Activated CD8-positive, alpha-beta memory T cell treated with anti-CD3 and anti-CD28 coated beads, Interleukin-2, amount 50 U/mL, for 4 hours (primary cell): ENCODE results near the gene PCDHGA5.
"Not testable (repeated sequence)": the region's sequence is repeated elsewhere in the genome, so short reads cannot be mapped to it uniquely, and the experiment has no call there.

Experiments
- DNase-seq: peaks from one replicate; pipeline ENCODE4 v3.0.0-alpha.2; 2020

PCDHGA5 gene

DNA sequence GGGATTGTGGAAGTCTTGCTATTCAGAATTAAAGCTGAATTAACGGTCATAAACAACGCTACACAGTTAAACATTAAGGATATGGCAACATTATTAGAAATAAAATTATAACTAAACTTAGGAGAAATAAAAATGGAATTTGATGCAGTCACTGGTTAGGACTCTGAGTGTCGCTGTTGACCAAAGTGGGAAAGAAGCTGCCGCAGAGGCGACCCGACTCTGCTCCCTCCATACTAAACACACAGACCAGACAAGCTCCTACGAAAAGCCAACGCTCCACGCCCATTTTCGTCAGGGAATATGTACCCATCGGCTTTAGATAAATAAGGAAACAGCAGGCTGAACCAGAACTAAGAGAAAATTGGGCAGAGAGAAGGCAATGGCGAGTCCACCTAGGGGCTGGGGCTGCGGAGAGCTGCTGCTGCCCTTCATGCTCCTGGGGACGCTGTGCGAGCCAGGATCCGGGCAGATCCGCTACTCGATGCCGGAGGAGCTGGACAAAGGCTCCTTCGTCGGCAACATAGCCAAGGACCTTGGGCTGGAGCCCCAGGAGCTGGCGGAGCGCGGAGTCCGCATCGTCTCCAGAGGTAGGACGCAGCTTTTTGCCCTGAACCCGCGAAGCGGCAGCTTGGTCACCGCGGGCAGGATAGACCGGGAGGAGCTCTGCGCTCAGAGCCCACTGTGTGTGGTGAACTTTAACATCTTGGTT is at the start of gene PCDHGA5:
PCDHGA5 (plus strand) TSS at position 211 of the 709 bp plus-strand sequence; CDS start at position 380, 169 bp downstream.
- no peak for DNase-seq

DNA sequence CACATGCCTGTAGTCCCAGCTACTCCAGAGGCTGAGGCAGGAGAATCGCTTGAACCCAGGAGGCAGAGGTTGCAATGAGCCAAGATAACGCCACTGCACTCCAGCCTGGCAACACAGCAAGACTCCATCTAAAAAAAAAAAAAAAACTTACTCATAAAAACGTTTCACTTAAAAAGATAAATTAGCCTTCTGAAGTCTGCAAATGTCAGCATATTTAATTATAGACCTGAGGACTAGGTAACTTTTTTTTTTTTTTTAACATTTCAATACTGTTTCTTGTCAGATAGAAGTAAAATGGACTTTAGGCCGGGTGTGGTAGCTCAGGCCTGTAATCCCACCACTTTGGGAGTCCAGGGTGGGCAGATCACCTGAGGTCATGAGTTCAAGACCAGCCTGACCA is 47.0 kb upstream of the PCDHGA5 start:
- DNase-seq, result not testable (repeated sequence)

DNA sequence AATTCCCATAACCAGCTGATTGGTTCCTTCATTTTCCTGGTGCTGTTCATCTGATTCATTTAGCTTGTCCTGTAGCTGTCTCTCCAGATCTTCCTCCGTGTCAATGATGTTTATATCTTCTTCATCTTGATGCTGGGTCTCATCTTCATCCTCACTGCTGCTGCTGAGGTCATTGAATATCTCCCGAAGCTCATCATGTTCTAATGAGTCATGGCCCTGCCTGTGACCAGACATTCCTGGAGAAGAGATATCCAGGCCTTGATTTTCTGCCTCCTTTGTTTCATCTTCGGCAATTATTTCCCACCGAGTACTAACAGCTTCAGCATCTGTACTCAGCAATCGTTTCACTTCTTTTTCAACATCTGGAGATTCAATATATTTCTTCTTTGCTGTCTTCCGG is 44.8 kb upstream of the PCDHGA5 start:
- DNase-seq, result no peak

DNA sequence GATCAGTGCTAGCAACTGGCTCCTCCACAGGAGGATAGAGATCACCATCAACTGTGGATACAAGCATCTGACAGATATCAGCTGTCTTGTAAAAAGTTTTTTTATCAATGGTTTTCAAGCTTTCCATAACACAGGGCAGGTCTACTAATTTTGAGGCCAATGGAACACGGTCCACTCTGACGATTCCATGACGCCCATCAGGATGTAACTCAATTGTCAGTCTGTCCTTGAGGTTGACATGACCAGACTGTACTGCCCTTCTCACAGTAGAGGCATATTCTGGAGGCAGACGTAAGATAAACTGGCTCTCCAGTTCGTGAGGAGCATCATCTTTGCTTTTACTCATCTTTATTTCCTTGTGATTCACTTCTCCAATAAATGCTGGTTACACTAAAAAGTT is 44.3 kb upstream of the PCDHGA5 start:
- no peak for DNase-seq

DNA sequence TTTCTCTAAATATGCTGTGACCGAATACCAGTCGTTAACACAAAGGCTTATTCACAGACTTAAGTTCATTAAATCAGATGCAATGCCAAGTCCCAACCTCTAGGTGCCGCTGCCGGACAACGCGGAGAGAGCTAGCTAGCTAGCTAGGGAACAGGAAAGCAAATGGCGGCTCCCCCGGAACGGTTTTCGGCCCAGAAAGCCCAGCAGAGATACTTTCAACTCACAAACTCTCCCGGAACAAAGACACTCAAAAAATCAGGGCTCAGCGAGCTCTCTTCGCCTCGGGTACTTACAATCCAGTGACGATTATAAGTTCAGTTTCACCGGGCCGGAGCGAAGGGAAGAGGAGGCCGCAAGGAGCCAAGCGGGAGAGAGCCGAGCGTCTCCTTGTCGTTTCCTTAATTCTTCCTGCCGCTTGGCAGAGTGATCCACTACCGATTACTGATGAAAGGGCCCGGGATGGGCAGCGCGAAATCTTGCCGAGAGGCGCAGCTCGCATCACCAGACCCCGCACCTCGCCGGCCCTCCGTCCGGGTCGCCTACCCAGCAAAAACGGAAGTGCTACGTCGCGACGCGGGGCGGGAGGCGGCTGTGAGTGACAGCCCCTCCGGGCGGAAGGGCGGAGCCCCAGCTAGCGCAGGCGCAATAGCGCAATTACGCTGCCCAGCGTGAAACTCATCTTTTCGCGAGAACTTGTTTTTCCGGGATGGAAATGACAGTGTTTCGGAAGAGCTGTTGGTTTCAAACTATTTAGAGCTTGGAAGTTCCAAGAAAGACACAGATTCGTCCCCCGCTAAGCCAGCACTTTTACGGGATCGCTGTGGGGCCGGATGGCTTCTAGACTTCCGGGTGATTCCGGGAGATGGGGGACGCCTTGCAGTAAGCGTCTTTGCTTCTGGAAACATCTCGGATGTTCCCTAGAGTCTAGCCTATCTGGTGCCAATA is 43.5 kb upstream of the PCDHGA5 start, which contains the start of gene TAF7:
TAF7 (minus strand) TSS at position 560 of the 945 bp plus-strand sequence. CDS start 740 bp downstream, outside the sequence.
- peak; percentile 91 for DNase-seq

DNA sequence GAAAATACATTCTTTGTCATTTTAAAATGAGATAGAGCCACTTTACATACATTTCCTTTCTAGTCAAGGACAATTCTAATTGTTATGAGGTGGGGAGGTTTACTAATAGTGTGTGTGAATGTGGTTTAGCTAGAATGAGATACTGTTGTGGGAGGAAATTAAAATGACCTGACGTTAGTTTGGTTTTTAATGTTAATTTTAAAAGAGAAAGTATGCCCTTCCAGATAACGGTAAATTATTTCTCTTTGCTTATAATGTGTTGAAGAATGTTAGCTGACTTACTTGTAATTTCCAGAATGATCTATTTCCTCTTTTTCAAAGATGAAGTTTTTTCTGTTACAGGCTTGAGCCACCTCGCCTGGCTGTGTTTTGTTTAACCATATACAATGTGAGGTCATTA is 41.7 kb upstream of the PCDHGA5 start:
- no peak for DNase-seq

DNA sequence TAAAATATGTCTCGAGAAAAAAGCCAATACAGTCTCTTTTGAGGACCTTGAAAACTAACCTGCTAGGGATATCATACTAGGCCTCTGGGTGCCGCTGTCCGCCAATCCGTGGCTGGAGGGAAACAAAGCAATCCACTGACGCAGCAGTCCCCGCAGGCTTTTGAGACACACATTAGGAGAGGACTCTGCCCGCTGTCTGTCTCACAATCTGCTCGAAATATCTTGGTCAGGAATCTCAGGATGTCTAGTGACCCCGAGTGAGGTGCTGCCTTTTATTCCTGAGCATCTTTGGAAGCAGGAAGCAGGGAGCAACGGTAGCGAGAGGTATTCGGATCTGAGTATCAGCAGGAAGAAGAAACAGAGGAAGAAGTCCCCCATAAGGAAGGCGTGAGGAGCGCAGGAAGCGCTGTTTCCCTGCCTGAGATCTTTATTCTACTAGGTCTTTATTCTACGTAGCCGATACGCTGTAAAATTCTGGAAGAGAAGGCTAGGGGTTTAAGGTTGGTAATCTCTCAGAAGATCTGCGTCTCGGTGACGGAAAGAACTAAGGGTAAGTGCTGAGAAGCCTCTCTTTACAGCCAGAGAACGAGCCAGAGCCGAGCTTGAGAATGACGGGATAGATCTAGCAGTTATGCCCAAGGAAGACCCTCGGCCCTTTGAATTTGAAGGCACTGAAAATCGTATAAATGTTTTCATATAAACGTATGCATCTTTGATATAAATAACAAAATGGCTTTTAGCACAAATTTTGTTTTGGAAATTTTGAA is 37.7 kb upstream of the PCDHGA5 start:
- DNase-seq, result peak; percentile 66

DNA sequence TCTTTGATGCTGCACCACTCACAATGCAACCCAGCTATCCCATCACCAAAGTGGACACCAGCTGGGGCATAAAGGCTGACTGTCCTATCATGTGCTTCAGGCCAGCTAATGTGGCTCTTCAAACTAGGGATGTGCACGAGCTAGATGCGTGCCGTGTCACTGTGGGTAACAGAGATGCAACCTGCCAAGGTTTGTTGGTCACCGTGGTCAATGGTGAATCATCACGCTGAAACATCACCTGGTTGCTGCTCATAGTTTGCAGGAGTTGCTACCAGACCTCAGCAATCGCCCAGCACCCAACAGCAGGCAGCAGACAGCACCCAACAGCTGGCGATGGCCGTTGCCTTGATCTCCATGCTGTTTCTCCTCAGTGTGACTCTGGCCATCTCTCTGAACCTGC is 35.7 kb upstream of the PCDHGA5 start:
- DNase-seq, result no peak

DNA sequence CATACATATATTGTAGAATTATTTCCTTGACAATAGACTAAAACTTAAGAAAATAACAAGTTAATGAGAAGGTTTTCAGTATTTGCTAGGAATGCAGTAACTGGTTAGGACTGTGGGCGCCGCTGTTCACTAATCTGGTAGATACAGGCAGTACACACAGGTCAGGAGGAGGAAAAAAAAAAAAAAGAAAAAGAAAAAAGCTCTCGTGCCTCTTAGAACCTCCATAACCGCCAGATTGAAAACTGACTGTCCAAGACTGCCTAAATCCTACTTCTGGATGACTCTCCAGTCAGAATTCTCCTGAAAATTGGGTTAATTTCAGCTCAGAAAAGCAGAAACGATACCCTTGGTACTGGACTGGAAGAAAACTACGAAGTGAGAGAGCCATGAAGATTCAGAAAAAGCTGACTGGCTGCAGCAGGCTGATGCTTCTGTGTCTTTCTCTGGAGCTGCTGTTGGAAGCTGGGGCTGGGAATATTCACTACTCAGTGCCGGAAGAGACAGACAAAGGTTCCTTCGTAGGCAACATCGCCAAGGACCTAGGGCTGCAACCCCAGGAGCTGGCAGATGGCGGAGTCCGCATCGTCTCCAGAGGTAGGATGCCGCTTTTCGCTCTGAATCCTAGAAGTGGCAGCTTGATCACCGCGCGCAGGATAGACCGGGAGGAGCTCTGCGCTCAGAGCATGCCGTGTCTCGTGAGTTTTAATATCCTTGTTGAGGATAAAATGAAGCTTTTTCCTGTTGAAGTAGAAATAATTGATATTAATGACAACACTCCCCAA is 33.5 kb upstream of the PCDHGA5 start, which contains the start of gene PCDHGA1:
PCDHGA1 (plus strand) TSS at position 216 of the 782 bp plus-strand sequence.
- no peak for DNase-seq

DNA sequence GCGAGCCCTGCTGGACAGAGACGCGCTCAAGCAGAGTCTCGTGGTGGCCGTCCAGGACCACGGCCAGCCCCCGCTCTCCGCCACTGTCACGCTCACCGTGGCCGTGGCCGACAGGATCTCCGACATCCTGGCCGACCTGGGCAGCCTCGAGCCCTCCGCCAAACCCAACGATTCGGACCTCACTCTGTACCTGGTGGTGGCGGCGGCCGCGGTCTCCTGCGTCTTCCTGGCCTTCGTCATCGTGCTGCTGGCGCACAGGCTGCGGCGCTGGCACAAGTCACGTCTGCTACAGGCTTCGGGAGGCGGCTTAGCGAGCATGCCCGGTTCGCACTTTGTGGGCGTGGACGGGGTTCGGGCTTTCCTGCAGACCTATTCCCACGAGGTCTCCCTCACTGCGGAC is 31.4 kb upstream of the PCDHGA5 start:
- not testable (repeated sequence) for DNase-seq

DNA sequence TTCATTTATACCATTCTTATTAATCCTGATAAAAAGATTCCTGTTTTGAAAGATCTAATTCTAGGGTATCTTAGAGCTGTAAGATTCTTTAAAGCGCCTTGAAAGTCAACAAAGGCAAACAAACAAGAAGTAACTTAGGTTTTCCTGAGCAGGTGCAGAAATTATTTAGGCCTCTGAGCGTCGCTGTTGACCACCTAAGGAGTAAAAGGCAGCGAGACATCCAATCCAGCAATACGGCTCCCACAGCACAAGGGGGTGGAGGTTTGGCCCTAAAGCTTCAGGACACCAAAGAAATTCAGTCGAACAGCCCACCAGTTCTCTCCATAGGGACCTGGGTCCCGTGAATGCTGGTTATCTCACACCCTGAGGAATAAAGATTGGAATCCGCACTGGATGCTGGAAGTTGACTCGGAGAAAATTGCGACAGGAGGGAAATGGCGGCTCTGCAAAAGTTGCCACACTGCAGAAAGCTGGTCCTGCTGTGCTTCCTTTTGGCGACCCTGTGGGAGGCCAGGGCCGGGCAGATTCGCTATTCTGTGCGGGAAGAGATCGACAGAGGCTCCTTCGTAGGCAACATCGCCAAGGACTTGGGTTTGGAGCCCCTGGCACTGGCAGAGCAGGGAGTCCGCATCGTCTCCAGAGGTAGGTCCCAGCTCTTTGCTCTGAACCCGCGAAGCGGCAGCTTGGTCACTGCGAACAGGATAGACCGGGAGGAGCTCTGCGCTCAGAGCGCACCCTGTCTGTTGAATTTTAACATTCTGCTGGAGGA is 25.2 kb upstream of the PCDHGA5 start, which contains the start of gene PCDHGA2:
PCDHGA2 (plus strand) TSS at position 223 of the 769 bp plus-strand sequence.
- DNase-seq, result no peak

DNA sequence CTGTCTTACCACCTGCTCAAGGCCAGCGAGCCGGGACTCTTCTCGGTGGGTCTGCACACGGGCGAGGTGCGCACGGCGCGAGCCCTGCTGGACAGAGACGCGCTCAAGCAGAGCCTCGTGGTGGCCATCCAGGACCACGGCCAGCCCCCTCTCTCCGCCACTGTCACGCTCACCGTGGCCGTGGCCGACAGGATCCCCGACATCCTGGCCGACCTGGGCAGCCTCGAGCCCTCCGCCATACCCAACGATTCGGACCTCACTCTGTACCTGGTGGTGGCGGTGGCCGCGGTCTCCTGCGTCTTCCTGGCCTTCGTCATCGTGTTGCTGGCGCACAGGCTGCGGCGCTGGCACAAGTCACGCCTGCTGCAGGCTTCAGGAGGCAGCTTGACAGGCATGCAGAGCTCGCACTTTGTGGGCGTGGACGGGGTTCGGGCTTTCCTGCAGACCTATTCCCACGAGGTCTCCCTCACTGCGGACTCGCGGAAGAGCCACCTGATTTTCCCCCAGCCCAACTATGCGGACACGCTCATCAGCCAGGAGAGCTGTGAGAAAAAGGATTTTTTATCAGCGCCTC is 23.1 kb upstream of the PCDHGA5 start:
- not testable (repeated sequence) for DNase-seq

DNA sequence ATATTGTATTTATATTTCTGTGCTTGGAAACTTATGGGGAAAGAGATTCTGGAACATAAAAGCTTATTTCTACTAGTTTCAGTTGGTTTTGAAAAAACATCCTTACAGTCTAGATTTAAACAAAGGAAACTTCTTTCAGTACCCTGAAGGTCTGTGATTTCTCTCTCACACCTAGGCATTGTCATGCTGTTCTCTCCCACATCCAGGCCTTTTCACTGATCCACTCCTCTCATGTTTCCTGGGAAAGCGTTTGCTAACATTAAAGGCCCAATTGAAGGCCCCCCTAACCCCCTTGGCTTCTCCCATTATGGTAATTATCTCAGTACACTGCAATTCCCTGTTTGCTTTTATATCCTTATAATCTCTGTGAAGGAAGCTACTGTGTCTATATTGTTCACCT is 21.2 kb upstream of the PCDHGA5 start:
- no peak for DNase-seq

DNA sequence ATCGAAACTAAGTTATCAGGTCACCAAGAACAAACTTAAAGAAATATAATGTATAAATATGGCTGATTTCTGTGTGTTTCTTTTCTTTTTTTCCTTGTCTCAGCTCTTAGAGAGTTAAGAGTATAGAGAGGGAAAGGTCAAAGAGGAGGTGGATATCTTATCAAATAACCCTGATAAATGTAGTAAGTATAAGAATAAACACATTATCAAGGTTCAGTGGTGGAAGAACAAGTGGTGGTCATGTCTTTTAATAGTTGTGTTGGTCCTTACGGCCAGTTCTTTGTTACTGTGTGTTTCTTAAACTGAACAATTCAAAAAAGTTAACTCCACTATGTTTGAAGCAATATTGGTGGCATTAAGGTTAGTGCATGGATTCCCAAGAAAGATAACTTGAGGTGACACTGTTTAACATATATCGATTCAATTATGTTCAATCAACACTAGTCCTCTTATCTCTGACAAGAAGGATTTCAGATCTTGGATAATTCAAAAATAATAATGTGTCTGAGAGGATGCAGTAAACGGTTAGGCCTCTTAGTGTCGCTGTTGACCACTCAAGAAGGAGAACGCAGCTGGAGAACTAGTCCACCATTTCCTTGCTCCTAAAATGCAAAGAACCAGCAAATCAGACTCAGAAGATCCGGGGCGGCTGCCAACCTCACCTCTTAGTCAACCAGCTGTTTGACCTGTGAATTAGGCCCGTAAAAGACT is 20.6 kb upstream of the PCDHGA5 start, which contains the start of gene PCDHGA3:
PCDHGA3 (plus strand) TSS at position 588 of the 711 bp plus-strand sequence. CDS start 205 bp downstream, outside the sequence.
- no peak for DNase-seq

DNA sequence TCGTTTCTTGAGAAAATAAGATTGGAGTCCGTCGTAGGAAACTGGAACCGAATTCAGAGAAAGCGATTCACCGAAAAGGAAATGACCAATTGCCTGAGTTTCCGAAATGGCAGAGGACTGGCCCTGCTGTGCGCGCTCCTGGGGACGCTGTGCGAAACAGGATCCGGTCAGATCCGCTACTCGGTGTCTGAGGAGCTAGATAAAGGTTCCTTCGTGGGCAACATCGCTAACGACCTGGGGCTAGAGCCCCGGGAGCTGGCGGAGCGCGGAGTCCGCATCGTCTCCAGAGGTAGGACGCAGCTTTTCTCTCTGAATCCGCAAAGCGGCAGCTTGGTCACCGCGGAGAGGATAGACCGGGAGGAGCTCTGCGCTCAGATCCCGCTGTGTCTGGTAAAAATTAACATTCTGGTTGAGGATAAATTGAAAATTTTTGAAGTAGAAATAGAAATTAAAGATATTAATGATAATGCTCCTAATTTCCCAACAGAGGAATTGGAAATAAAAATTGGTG is 20.0 kb upstream of the PCDHGA5 start:
- no peak for DNase-seq

DNA sequence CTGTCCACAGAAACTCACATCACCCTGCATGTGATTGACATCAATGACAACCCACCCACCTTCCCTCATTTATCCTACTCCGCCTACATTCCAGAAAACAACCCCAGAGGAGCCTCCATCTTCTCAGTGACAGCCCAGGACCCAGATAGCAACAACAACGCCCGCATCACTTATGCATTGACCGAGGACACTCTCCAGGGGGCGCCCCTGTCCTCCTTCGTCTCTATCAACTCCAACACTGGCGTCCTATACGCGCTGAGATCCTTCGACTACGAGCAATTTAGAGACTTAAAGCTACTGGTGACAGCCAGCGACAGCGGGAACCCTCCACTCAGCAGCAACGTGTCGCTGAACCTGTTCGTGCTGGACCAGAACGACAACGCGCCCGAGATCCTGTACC is 18.6 kb upstream of the PCDHGA5 start:
- DNase-seq, result no peak

DNA sequence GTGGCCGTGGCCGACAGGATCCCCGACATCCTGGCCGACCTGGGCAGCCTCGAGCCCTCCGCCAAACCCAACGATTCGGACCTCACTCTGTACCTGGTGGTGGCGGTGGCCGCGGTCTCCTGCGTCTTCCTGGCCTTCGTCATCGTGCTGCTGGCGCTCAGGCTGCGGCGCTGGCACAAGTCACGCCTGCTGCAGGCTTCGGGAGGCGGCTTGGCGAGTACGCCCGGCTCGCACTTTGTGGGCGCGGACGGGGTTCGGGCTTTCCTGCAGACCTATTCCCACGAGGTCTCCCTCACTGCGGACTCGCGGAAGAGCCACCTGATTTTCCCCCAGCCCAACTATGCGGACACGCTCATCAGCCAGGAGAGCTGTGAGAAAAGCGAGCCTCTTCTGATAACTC is 17.9 kb upstream of the PCDHGA5 start:
- DNase-seq, result not testable (repeated sequence)

DNA sequence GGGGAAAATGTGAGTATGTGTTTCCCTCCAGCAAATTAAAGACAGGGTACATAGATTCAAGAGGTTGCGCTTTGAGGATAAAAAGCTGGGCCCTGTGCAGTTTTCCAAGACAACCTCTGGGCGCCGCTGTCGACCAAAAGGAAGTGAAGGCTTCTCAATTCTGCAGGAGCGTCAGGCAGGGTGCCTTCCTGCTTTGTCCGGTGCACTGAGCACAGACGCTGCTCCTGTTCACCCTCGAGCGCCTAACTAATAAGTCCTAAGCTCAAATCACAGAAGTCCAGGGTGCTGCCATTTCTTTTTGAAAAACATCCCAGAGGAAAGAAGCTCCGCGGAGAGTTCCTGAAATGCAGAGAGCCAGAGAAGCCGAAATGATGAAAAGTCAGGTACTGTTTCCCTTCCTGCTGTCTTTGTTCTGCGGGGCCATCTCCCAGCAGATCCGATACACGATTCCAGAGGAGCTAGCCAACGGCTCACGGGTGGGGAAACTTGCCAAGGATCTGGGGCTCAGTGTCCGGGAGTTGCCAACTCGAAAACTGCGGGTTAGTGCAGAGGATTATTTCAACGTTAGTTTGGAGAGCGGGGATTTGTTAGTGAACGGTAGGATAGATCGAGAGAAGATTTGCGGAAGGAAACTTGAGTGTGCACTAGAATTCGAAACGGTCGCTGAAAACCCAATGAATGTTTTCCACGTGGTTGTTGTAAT is 13.9 kb upstream of the PCDHGA5 start, which contains the start of gene PCDHGB1:
PCDHGB1 (plus strand) TSS at position 183 of the 703 bp plus-strand sequence; CDS start at position 345, 162 bp downstream.
- no peak for DNase-seq

DNA sequence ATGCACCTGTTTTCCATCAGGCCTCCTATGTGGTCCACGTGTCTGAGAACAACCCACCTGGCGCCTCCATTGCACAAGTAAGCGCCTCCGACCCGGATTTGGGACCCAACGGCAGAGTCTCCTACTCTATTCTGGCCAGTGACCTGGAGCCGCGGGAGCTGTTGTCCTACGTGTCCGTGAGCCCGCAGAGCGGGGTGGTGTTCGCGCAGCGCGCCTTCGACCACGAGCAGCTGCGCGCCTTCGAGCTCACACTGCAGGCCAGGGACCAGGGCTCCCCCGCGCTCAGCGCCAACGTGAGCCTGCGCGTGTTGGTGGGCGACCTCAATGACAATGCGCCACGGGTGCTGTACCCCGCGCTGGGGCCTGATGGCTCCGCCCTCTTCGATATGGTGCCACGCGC is 12.4 kb upstream of the PCDHGA5 start:
- no peak for DNase-seq
